Measurements from ENCODE around the gene PHLDA3.

DNA sequence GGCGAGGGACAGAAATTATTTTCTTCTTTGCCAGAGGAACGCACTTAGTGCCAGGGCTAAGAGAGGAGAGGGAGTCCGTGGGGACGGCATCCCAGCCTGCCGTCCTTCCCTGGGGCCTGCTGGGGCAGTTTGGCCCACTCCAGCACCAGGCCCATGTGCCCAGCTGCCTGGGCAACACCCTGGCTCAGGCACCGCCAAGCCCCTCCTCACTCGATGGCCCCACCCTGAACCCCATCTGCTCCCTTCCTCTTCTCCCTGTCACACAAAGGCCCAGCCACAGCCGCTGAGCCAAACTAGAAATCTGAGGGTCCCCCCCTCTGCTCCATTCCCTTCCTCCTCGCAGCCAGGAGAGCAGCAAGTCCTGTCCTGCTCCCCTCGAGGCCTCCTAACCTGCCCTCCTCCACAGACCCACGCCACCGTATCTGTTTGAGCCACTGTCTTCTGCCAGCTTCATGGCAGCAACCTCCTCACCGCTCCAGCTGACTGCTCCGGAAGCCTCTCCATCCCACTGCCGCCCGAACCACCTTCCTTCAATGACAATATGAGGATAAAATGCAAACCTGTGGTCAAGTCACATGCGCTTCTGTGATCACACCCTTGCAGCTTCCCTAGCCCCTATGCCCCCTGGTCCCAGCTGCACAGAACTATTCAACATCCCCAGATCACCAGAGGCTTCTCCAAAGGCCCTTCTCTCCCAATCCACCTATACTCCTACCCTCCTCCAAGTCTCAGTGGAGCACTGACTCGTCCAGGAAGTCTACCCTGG is 39.1 kb downstream of the PHLDA3 start:
- TF ChIP-seq, protein P1, sequence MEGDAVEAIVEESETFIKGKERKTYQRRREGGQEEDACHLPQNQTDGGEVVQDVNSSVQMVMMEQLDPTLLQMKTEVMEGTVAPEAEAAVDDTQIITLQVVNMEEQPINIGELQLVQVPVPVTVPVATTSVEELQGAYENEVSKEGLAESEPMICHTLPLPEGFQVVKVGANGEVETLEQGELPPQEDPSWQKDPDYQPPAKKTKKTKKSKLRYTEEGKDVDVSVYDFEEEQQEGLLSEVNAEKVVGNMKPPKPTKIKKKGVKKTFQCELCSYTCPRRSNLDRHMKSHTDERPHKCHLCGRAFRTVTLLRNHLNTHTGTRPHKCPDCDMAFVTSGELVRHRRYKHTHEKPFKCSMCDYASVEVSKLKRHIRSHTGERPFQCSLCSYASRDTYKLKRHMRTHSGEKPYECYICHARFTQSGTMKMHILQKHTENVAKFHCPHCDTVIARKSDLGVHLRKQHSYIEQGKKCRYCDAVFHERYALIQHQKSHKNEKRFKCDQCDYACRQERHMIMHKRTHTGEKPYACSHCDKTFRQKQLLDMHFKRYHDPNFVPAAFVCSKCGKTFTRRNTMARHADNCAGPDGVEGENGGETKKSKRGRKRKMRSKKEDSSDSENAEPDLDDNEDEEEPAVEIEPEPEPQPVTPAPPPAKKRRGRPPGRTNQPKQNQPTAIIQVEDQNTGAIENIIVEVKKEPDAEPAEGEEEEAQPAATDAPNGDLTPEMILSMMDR (IDR thresholded peaks at IDR 0.05), result no peak
- TF ChIP-seq POLR2A (IDR thresholded peaks at IDR 0.05), result no peak
